Activated CD4-positive, alpha-beta T cell treated with anti-CD3 and anti-CD28 coated beads, Interleukin-10, Interleukin-2, amounts not matched to agents 100 ng/mL and 50 ng/mL, durations not matched to agents 16 hours and 8 hours (primary cell): ENCODE data around the gene PARP9.

Experiments used
- DNase-seq: peaks from one replicate; pipeline ENCODE4 v3.0.0-alpha.2; 2020

The PARP9 gene

DNA sequence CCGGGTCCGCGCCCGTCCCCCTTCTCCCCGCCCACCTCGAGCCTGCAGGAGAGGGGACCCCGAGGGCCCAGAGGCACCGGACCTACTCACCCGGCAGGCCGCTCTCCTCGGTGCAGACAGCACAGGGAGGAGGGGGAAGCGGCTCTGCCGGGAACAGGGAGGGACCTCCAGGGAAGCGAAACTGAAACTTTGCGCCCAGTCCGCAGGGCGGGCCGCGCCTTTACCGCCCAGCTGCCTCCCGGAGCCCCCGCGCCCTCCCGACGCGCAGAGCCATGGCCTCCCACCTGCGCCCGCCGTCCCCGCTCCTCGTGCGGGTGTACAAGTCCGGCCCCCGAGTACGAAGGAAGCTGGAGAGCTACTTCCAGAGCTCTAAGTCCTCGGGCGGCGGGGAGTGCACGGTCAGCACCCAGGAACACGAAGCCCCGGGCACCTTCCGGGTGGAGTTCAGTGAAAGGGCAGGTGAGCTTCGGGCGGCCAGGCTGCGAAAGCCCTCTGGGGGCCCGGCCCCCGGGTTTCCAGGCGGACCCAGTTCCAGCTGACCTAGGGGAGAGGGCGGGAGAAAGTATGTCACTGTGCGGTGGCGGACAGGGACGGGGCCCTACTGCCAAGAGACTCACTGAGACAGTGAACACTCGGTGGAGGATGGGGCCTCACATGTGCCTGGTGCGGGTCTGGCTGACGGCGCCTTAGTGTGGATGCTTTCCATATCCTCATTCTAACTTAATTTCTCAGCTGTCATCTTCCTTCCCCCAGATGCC, at the start of gene PARP9, which contains the start of gene DTX3L:
TSS of gene PARP9 (minus strand) at position 146 of the 758 bp plus-strand sequence. CDS start 4,680 bp downstream, outside the sequence.
TSS of gene DTX3L (plus strand) at position 184 of the 758 bp plus-strand sequence. CDS start at position 273, 89 bp downstream.
- DNase-seq = peak; percentile 83

DNA sequence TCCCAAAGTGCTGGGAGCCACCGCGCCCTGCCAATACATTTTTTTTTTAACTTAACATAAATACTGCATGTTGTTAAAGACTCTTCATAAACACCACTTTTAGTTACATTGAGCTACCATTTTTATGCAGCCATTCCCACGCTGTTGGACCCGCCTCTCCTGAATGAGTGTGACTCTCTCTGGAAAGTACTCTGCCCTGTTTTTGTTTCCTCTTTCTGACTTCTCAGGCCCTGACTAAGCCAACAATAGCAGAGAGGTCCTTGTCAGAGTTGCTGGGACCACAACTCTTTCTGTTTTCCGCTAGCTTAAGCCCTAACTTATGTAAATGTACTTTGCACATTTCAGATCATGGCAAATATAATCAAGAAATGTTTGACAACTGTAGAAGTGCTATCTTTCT, 48.6 kb upstream of the PARP9 start:
- no peak for DNase-seq

DNA sequence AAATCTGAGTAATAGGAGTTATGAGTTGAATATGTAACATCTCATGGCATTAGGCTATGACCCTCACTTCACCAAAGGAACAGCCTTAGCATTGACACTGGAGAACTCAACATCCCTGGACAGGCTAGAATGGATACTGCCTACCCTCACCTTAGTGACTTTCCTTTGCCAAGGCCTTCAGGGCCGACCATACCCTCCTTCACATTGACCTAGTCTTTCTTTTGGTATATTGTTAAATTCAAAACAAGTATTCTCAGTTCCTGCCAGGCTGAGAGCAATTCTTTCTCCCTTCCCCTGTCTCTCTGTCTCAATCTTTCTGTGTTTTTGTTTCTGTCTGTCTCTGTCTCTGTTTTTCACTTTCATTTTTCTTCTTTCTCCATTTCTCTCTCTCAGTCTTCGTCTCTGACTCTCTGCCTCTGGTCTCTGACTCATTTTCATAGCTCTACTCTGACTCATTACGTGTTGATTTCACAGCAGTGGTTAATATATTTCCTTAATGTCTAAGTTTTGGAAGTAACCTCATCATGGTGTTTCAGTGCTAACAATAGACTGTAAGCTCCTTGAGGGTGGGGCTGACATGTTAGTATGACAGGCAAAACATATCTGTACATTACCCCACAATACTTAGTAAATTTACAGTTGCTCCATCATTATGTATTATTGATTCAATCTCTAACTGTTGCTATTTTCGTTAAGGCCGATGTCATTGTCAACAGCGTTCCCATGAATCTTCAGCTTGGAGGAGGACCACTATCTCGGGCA, 45.9 kb upstream of the PARP9 start:
- DNase-seq = peak; percentile 94

DNA sequence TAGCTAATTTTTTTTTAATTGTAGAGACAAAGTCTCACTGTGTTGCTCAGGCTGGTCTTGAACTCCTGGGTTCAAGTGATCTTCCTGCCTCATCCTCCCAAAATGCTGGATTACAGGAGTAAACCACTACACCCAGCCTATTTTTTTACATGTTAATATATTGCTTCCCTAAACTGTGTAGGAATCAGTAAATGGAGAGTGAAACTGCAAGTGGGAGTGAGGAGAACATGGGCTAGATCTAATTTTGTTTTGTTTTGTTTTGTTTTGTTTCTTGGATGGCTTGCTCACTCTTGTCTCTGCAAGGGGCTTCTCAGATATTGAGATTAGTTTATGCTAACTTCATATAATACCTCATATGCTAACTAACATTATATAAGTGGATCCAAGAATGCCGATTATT, 44.8 kb upstream of the PARP9 start:
- DNase-seq = no peak

DNA sequence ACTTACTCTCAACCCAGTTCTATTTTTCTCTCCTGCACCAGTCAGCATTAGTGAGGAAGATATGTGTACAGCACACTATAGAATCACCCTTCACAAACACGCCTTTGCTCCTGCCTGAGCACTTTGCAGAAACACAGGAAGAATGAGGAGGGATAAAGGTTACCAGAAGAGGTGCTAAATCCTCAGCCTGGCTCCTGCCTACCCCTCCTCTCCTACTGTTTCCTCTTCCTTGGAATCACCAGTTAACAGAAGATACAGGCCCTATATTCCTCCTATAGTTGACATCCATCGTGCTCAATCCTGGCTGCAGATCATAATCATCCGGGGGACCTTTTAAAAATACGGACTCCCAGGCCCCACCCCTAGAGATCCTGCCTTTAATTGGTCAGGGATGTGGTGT, 42.2 kb upstream of the PARP9 start:
- DNase-seq = no peak

DNA sequence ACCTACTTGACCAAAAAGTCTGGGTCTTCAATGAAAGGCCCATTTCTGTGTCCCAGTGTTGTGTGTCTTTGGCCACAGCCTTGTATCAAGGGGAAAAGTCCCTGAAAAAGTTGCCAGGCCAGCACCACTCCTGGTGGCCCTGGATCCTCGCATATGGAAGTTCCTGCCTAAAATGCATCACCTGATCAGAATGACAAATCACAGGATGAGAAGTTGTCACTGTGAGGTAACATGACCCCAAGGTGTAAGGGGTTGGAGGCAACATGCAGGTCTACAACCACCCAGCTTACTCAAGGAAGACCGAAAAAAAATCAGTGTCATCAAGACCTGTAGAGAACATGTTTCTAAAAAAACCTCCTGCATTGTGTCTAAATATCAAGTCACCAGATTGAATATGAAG, 39.0 kb upstream of the PARP9 start:
- no peak for DNase-seq

DNA sequence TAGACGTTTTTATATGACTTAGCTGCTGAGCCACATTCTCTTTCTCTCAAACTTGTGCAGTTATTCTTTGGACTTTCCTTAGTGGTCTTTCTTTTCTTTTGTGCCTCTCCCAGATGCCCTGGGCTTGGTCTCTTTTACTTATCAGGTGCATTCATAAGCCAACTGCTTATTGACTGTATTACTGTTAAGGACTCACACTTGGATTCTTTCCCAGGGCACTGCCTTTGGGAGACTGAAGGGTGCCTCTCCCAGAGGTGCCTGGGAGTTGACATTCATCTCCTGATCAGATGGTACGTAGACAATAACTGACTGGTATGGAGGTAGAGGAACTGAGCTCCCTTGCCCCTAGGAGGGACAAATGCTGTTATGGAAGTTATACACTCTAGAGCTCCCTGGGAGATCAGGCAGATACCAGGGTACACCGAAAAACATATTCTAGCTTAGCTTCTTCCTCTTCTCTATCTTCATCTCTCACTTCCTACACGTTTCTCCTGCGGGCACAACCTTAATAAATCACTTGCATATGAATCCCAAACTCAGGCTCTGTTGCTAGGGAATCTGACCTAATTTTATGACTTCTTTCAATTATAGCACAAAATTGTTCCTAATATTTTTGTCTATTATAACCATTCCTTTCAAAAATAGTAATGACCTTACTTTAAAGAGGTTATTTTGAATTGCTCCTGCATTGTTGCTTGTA, 38.1 kb upstream of the PARP9 start:
- DNase-seq = no peak

DNA sequence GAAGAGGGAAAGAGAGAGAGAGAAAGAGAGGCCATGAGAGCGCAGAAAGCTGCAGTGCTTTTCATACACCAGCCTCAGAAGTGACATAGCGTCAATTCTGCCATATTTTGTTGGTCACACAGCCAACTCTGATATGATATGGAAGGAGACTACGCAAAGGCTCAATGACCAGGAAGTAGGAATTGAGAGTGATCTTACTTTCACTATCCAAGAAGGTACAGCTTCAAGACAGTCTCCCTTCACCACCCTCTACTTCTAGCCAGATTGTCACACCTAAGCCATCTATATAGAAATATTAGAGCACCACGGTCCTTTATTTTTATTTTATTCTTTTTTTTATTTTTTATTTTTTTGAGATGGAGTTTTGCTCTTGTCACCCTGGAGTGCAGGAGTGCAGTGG, 34.5 kb upstream of the PARP9 start:
- DNase-seq = no peak

DNA sequence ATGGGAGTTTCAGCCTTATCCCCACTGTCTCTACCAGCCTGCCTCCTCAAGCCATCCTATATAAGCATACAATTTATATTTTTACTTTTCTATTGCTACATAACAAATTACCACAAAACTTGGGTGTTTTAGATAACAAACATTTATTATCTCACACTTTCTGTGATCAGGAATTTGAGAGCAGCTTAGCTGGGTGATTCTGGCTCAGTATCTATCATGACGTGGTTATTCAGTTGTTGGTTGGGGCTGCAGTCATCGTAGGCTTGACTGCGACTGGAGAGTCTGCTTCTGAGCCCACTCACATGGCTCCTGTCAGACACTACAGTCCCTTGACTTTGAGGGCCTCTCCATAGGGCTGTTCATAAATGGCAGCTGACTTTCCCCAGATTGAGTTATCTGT, 34.1 kb upstream of the PARP9 start:
- no peak for DNase-seq

DNA sequence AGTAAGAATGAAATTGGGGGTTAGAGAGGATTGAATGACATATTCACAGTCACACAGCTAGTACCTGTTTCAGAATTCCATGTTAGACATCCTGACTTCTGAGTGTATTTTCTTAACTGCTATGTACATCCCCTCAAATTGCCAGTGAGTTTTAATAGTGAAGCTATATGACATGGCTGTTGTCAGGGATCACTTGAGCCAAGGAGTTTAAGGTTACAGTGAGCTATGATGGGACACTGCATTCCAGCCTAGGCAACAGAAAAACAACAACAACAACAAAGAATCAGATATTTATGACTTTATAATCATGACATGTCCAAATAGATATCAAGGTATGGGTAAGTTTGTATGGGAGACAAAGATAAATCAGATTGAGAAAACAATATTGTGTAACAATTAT, 29.9 kb upstream of the PARP9 start:
- DNase-seq = no peak

DNA sequence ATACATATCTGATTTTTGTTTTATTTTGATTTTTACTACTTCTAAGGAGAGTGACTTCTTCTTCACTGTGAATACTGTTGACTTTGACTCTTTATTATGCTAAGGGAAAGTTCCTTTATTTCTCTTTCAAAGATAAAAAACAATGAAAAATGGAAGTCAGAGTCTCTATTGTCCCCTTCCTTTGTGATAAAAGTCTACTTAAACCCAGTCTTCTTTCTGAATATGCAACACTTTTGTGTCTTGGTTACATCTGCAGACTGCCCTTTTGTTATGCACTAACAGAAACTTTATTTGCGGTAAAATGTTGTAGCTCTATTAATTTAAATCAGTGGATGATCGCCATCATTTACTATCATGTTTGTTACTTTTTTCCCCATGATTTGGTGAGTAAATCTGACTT, 26.5 kb upstream of the PARP9 start:
- DNase-seq = no peak

DNA sequence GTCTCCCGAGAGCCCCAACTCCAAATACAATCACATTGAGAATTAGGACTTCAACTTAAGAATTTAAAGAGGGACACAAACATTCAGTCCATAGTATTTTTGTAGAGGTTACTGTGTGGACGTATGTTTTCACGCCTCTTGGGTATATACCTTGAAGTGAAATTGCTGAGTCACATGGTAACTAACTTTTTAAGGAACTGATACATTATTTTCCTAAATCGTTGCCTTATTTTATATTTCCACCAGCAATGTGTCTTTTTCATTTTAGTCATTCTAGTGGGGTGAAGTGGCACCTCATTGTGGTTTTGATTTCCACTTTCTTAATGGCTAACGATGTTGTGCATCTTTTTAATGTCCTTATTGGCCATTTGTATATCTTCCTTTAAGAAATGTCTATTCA, 25.2 kb upstream of the PARP9 start:
- peak; percentile 26 for DNase-seq

DNA sequence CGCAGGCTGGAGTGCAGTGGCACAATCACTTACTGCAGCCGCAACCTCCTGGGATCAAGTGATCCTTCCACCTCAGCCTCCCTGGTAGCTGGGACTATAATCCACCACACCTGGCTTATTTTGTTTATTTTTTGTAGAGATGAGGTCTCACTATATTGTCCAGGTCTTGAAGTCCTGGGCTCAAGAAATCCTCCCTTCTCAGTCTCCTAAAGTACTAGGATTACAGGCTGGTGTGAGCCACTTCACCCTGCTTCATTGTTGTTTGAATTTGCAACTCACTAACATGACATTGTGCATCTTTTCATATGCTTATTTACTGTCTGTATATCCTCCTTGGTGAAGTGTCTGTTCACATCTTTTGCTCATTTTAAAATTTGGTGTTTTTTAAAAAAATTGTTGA, 23.5 kb upstream of the PARP9 start:
- no peak for DNase-seq

DNA sequence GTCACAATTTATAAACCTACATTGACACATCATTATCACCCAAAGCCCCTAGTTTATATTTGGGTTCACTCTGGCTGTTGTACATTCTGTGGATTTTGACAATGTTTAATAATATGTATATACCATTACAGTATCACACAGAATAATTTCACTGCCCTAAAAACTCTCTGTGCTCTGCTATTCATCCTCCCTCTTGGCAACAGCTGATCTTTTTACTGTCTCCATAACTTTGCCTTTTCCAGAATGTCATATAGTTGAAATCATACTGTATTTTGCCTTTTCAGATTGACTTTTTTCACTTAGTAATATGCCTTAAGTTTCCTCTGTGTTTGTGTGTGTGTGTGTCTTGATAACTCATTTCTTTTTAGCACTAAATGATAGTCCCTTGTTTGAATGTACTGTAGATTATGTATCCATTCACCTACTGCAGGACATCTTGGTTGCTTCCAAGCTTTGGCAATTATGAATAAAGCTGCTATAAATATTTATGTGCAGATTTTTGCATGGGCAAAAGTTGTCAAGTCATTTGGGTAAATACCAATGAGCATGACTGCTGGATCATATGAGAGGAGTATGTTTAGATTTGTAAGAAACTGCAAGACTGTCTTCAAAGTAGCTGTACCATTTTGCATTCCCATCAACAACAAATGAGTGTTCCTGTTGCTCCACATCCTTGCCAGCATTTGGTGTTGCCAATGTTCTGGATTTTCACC, 22.8 kb upstream of the PARP9 start:
- no peak for DNase-seq

DNA sequence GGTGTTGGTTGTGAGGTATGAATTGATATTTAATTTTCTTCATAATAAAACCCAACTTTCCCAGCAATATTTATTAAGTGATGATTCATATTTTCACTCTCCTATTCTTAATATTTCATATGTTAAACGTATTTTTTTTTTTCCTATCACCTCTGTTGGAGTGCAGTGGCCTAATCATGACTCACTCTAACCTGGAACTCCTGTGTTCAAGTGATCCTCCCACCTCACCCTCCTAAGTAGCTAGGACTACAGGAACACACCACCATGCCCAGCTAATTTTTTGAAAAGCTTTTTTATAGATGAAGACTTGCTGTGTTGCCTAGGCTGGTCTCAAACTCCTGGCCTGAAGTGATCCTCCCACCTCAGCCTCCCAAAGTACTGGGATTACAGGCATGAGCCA, 22.0 kb upstream of the PARP9 start:
- no peak for DNase-seq

DNA sequence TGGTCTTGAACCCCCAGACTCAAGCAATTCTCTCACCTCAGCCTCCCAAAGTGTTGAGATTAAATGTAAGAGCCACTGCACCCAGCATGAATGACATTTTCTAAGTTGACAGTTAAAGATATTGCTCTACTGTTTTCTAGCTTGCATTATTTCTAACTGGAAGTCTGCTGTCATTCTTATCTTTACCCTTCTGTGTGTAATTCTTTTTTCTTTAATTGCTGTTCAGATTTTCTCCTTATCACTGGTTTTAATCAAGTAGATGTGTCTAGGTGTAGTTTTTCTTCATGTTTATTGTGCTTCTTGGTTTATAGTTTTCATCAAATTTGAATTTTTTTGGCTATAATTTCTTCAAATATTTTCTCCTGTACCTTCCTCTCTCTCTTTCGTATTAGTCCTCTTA, 18.3 kb upstream of the PARP9 start:
- no peak for DNase-seq

DNA sequence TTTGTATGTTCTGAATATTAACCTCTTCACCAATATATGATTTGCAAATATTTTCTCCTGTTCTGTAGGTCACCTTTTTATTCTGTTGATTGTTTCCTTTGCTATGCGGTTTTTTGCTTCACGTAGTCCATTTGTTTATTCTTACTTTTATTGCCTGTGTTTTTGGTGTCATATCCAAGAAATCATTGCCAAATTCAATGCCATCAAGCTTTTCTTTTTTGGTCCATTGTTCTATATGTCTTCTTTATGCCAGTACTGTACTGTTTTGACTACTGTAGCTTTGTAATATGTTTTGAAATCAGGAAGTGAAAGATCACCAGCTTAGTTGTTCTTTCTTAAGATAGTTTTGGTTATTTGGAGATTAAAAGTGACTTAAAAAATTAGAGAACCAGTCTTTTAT, 17.5 kb upstream of the PARP9 start:
- no peak for DNase-seq

DNA sequence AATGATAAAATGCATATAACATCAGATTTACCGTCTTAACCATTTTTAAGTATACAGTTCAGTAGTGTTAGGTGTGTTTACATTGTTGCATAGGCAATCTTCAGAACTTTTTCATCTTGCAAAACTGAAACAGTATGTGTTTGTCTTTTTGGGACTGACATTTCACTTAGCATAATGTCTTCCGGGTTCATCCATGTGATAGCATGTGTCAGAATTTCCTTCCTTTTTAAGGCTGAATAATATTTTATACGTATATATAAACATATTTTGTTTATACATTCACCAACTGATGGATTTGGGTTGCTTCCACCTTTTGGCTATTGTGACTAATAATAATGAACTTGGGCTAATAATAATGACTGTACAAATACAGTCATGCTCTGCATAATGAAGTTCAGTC, 16.4 kb upstream of the PARP9 start:
- no peak for DNase-seq

DNA sequence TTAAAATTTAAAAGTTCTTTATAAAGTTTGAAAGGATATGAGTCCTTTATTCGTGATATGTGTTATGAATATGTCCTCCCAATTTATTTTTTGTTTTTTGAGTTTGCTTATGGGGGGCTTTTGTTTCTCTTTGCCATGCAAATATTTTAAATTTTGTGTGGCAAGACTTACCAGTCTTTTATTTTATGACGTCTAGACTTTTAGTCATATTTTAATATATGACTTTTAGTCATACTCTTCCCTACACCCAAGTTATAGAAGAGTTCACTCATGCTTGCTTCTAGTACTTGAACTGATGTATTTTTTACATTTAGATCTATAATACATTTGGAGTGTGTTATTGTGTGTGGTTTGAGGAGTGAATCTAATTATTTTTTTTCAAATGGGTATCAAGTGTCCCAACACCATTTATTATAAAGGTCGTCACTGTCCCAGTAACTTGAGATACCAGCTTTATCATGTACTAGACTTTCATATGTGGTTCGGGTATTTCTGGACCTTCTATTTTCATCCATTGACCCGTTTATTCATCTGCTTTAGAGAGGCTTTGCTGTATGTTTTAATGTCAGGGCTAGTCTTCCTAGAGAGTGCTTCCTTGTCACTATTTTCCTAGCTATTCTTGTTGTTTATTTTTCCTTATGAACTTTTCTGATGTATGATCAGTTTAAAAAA, 14.1 kb upstream of the PARP9 start:
- no peak for DNase-seq

DNA sequence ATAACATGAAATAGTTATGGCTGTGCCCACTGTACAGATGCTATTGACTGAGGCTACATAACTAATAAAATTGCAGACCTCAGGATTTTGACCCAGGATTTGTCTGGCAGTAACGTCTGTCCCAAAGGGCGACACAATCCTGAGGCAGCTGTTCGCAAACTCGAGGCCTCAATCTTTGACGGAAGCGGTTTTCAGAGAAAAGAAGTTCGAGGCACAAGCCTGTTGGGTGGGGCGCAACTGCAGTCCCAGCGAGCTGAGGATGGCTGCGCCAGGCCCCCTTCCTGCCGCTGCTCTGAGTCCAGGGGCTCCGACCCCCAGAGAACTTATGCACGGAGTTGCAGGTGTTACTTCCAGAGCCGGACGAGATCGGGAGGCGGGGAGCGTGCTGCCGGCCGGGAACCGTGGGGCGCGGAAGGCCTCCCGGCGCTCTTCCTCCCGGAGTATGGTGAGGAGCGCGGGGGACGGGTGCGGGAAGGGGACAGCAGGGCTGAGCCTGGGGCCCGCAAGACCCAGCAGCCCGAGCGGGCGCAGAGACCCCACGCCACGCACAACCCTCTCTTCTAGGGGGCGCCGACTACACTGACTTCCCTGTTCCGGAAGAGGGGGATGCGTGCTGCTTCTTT, 13.4 kb upstream of the PARP9 start, which contains the start of gene PARP15:
TSS of gene PARP15 (plus strand) at position 242 of the 623 bp plus-strand sequence. CDS start at position 260, 18 bp downstream.
- DNase-seq = peak; percentile 68

DNA sequence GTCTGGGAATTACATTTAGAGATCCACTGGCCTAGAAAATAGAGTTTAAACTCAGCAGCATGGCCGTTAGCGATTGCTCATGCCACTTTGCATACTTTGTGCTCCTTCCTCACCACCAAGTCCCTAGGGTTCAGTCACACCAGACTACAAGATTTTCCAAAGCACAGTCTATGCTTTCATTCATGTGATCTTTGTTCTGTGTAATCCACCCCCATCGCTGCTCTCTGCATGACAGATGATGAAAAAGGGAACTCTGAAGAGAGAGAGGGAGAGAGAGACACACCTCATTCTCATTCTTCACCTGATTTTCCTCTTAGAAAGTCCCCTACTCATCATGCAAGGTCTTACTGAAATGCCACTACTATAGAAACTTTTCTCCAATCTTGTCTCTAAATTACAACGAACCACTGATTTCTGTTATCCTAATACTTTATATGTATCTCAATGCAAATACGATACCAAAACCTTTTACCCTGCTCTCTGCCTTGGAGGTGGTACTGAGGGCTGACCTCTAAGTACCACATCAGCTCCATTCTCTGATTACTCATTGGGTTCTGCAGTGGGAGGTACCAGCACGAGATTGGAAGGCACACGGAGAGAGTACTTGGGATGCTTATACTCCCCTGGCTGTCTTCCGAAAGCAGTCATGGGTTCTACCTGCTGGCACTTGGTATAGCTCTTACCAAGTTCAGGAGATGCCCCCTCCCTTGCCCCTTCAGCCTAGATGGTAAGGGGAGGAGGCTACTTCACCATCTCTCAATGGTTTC, 12.3 kb upstream of the PARP9 start:
- peak; percentile 59 for DNase-seq
